Activated CD4-positive, alpha-beta T cell treated with anti-CD3 and anti-CD28 coated beads, Interleukin-2, amount 50 U/mL, for 48 hours (primary cell): ENCODE measurements around the gene ECE1.
A peak's percentile ranks its signal among the peaks of the same experiment; 100 is the strongest.

Experiments
- DNase-seq, 2 experiments: peaks; one replicate each; pipeline ENCODE4 v3.0.0-alpha.2; 2020

Gene ECE1

GRCh38 chr1:21307663-21308305 lies 17.5 kb upstream of the ECE1 start:
- peak in 1 of 2 experiments; percentile 50 for DNase-seq

GRCh38 chr1:21307210-21307609 lies 16.9 kb upstream of the ECE1 start:
- DNase-seq: no peak

- DNase-seq: no peak
Observed at GRCh38 chr1:21305900-21306189, 15.6 kb upstream of the ECE1 start.

GRCh38 chr1:21305155-21305899 lies 15.1 kb upstream of the ECE1 start:
- DNase-seq: no peak

GRCh38 chr1:21304488-21304887 lies 14.2 kb upstream of the ECE1 start:
- DNase-seq: no peak

- no peak for DNase-seq
Observed at GRCh38 chr1:21302747-21303715, 12.8 kb upstream of the ECE1 start.

- DNase-seq: no peak
Observed at GRCh38 chr1:21301794-21302440, 11.7 kb upstream of the ECE1 start.

- no peak for DNase-seq
Observed at GRCh38 chr1:21300774-21301173, 10.5 kb upstream of the ECE1 start.

GRCh38 chr1:21299780-21300395 lies 9.6 kb upstream of the ECE1 start:
- DNase-seq: no peak

GRCh38 chr1:21298981-21299391 lies 8.7 kb upstream of the ECE1 start:
- DNase-seq: peak in 1 of 2 experiments; percentile 53

- no peak for DNase-seq
Observed at GRCh38 chr1:21297975-21298374, 7.7 kb upstream of the ECE1 start.

- no peak for DNase-seq
Observed at GRCh38 chr1:21296509-21297354, 6.5 kb upstream of the ECE1 start.

GRCh38 chr1:21295545-21295944 lies 5.3 kb upstream of the ECE1 start:
- no peak for DNase-seq

GRCh38 chr1:21295002-21295401 lies 4.7 kb upstream of the ECE1 start:
- DNase-seq: peak; percentile 61 to 73

- peak; percentile 86 to 91 for DNase-seq
Observed at GRCh38 chr1:21294266-21294989, 4.2 kb upstream of the ECE1 start.

- peak; percentile 85 to 91 for DNase-seq
Observed at GRCh38 chr1:21293537-21294265, 3.4 kb upstream of the ECE1 start.

- peak; percentile 72 to 82 for DNase-seq
Observed at GRCh38 chr1:21292984-21293536, 2.8 kb upstream of the ECE1 start.

- no peak for DNase-seq
Observed at GRCh38 chr1:21292503-21292983, 2.3 kb upstream of the ECE1 start.

- no peak for DNase-seq
Observed at GRCh38 chr1:21291964-21292363, 1.7 kb upstream of the ECE1 start.

GRCh38 chr1:21291184-21291583 lies 921 bp upstream of the ECE1 start:
- no peak for DNase-seq
